Body of pancreas (tissue), 4 donors: ENCODE measurements around the gene SFXN2. TPM values are rescaled to one million over a fixed set of nuclear protein-coding genes. Genes with fewer than 3 reads are reported as not detected.
"Not testable (repeated sequence)": the region's sequence is repeated elsewhere in the genome, so short reads cannot be mapped to it uniquely, and the experiment has no call there.

Experiments
- ATAC-seq: fragments of 150-250 bp; one replicate; pipeline ENCODE4 v1.9.1; 2016
- DNase-seq, 4 donors: peaks; one replicate each; pipeline ENCODE4 v3.0.0-alpha.2; 2019
- H3K27ac ChIP-seq, 4 donors: fragments of 200-600 bp; sonication (generic); 1 replicate in 3 of 4; 2 replicates in 1 of 4; pipeline versions ENCODE4 v1.5.1 to v1.6.1; 2016 to 2019; ENCODE audit warnings: mild to moderate bottlenecking in 1 of 4, mixed read lengths in 1 of 4, moderate library complexity in 1 of 4
- H3K27me3 ChIP-seq, 2 donors: fragments of 200-600 bp; sonication (generic); one replicate each; pipeline ENCODE4 v1.6.0; 2016; ENCODE audit warnings: mild to moderate bottlenecking in 1 of 2
- H3K36me3 ChIP-seq, 2 donors: fragments of 200-600 bp; sonication (generic); replicated peaks in 1 of 2; 2 replicates each; pipeline ENCODE4 v1.5.1; 2016; ENCODE audit warnings: low read depth in 2 of 2; ENCODE audit not compliant: insufficient read depth in 1 of 2
- H3K4me1 ChIP-seq: fragments of 200-600 bp; sonication (generic); one replicate; pipeline ENCODE4 v1.6.0; 2016
- H3K4me3 ChIP-seq, 2 donors: fragments of 200-600 bp; sonication (generic); 1 replicate in 1 of 2; 2 replicates in 1 of 2; pipeline ENCODE4 v1.5.1; 2016 to 2019
- H3K9me3 ChIP-seq, 3 donors: fragments of 200-600 bp; sonication (generic); 1 replicate in 2 of 3; 2 replicates in 1 of 3; pipeline ENCODE4 v1.5.1; 2016
- CTCF ChIP-seq, 7 experiments: fragments of 450-650 bp in 4 of 7; fragments of 200-600 bp in 3 of 7; sonication (generic) in 3 of 7; IDR thresholded peaks; one replicate each; pipeline ENCODE4 v1.5.1; 2016 to 2019; ENCODE audit warnings: antibody characterized with exemption in 7 of 7
- POLR2A ChIP-seq, 3 donors: fragments of 450-650 bp; IDR thresholded peaks; one replicate each; pipeline ENCODE4 v1.6.1; 2016; ENCODE audit warnings: antibody characterized with exemption in 3 of 3, mild to moderate bottlenecking in 2 of 3
- WGBS, 2 donors: methylation state at CpG; one replicate each; pipeline ENCODE4 v1.1.5; 2017; 5-methylcytosine and 5-hydroxymethylcytosine counted together
- intact Hi-C: fragments of 100-400 bp; cut with DNase I; formaldehyde crosslinking; loops from one replicate; pipeline ENCODE4 v1.15.1; 2023
- total RNA-seq, 2 donors: library from RNA; depleted of rRNA; stranded (reverse); fragments of >200 nt; gene quantifications; one replicate each; pipeline ENCODE4 v1.1.0, GENCODE V29; 2016

SFXN2 gene
- total RNA-seq, 2 donors from 2014 or later: 2.1 to 7.3 TPM

- no peak for ATAC-seq
- H3K27ac ChIP-seq: peak overlapping the region in 1 of 4 donors; percentile 17
- intact Hi-C loops: no loop called here
- no peaks in the 10 kb centered on the region for H3K27me3 ChIP-seq
- H3K4me1 ChIP-seq: peaks cover 5% of the 10 kb centered on the region
- H3K4me3 ChIP-seq: no peak overlapping the region
- no peak for DNase-seq
- TF ChIP-seq POLR2A (IDR thresholded peaks at IDR 0.05) (no peak), CTCF (IDR thresholded peaks at IDR 0.05) (no peak)
- H3K36me3 ChIP-seq: peaks cover 0 to 3% of the 10 kb centered on the region in 2 donors
- H3K9me3 ChIP-seq: no peaks in the 10 kb centered on the region
Observed at GRCh38 chr10:102738692-102739121, 24.3 kb downstream of the SFXN2 start.

DNA sequence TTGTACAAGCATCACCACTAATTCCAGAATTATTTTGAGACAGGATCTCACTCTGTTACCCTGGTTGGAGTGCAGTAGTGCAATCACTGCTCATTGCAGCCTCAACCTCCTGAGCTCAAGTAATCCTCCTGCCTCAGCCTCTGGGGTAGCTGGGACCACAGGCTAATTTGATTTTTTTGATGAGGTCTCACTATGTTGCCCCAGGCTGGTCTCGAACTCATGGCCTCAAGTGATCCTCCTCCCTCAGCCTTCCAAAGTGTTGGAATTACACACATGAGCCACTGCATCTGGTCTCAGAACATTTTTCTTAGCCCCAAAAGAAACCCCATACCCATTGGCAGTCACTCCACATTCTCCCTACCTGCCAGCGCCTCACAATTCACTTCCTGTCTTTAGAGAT, 25.8 kb downstream of the SFXN2 start:
- DNase-seq (no peak), ATAC-seq (no peak)
- Histone ChIP-seq H3K27me3 (no peaks in the 10 kb centered on the region), H3K4me3 (no peak overlapping the region), H3K36me3 (peaks cover 0 to 3% of the 10 kb centered on the region in 2 donors), H3K27ac (no peak overlapping the region), H3K4me1 (peaks cover 13% of the 10 kb centered on the region), H3K9me3 (no peaks in the 10 kb centered on the region)
- intact Hi-C loops: no loop called here
- no peak for TF ChIP-seq POLR2A (IDR thresholded peaks at IDR 0.05)
- no peak for TF ChIP-seq CTCF (IDR thresholded peaks at IDR 0.05)
- WGBS, 2 donors: 82 to 83% methylated on average over 2 of the region's 2 CpGs

GRCh38 chr10:102741726-102742237, 27.3 kb downstream of the SFXN2 start:
- H3K36me3 ChIP-seq: peaks cover 0 to 3% of the 10 kb centered on the region in 2 donors
- H3K9me3 ChIP-seq: no peaks in the 10 kb centered on the region
- intact Hi-C loops: no loop called here
- peaks cover 29% of the 10 kb centered on the region for H3K4me1 ChIP-seq
- DNase-seq (no peak), ATAC-seq (no peak)
- TF ChIP-seq CTCF (IDR thresholded peaks at IDR 0.05) (no peak), POLR2A (IDR thresholded peaks at IDR 0.05) (no peak)
- no peak overlapping the region for H3K4me3 ChIP-seq
- 17 to 38% methylated on average over 2 of the region's 2 CpGs for WGBS, 2 donors
- H3K27ac ChIP-seq: no peak overlapping the region
- H3K27me3 ChIP-seq: no peaks in the 10 kb centered on the region

- DNase-seq, H3K4me3 ChIP-seq, intact Hi-C loops, ATAC-seq, H3K27ac ChIP-seq, H3K27me3 ChIP-seq, H3K36me3 ChIP-seq, H3K9me3 ChIP-seq: not testable (repeated sequence)
- peaks cover 29% of the 10 kb centered on the region for H3K4me1 ChIP-seq
- WGBS, 2 donors: 83 to 86% methylated on average over 5 of the region's 5 CpGs
Observed at GRCh38 chr10:102742313-102742712, 27.9 kb downstream of the SFXN2 start.

- Histone ChIP-seq H3K36me3 (no peaks in the 10 kb centered on the region), H3K27ac (no peak overlapping the region), H3K4me1 (peaks cover 29% of the 10 kb centered on the region), H3K4me3 (no peak overlapping the region), H3K9me3 (no peaks in the 10 kb centered on the region), H3K27me3 (no peaks in the 10 kb centered on the region)
- 28 to 29% methylated on average over 7 of the region's 7 CpGs for whole genome bisulfite sequencing, 2 donors
- TF ChIP-seq POLR2A (IDR thresholded peaks at IDR 0.05) (no peak), CTCF (IDR thresholded peaks at IDR 0.05) (no peak)
- ATAC-seq (no peak), DNase-seq (no peak)
- intact Hi-C loops: no loop called here
Observed at GRCh38 chr10:102743078-102743587, 28.7 kb downstream of the SFXN2 start.
